MCF 10A (cell line): Measurements from ENCODE around the gene BIRC2. TPM values are rescaled to one million over a fixed set of nuclear protein-coding genes. Genes with fewer than 3 reads are reported as not detected.

Experiments
- BruUV-seq: library from RNA; stranded (reverse); fragments of 400-500 nt; replicated peaks from 2 replicates; lab custom pipeline; 2021; lab: Mats Ljungman, UMichigan
- CTCF ChIA-PET: fragments of 300-600 bp; sonication (Branson Sonifier 250); formaldehyde crosslinking; extraction: SDS; loops from one replicate; lab custom pipeline; 2021; ENCODE audit warnings: antibody characterized with exemption, inconsistent platforms; lab: Yijun Ruan, JAX
- POLR2A ChIA-PET: fragments of 300-600, 350-650 bp; sonication (Branson Sonifier 250); formaldehyde crosslinking; extraction: SDS; loops from one replicate; lab custom pipeline; 2020; ENCODE audit warnings: antibody characterized with exemption, inconsistent platforms; lab: Yijun Ruan, JAX
- DNase-seq: peaks from one replicate; pipeline ENCODE4 v3.0.0-alpha.2; 2018; ENCODE audit not compliant: unreplicated experiment
- H3K27ac Mint-ChIP-seq: one replicate; pipeline ENCODE4 v1.8.0; 2022; ENCODE audit warnings: mild to moderate bottlenecking, low read depth, mixed read lengths; ENCODE audit not compliant: unreplicated experiment
- H3K27me3 Mint-ChIP-seq: one replicate; pipeline ENCODE4 v1.8.0; 2022; ENCODE audit warnings: mixed read lengths; ENCODE audit not compliant: insufficient read depth, unreplicated experiment
- H3K36me3 Mint-ChIP-seq: one replicate; pipeline ENCODE4 v1.8.0; 2022; ENCODE audit warnings: mild to moderate bottlenecking, moderate library complexity, mixed read lengths; ENCODE audit not compliant: insufficient read depth, unreplicated experiment
- H3K4me1 Mint-ChIP-seq: one replicate; pipeline ENCODE4 v1.8.0; 2022; ENCODE audit warnings: mixed read lengths; ENCODE audit not compliant: insufficient read depth, unreplicated experiment
- H3K4me3 Mint-ChIP-seq: one replicate; pipeline ENCODE4 v1.8.0; 2022; ENCODE audit warnings: mild to moderate bottlenecking, moderate library complexity, mixed read lengths; ENCODE audit not compliant: unreplicated experiment
- H3K9me3 Mint-ChIP-seq: one replicate; pipeline ENCODE4 v1.8.0; 2022; ENCODE audit warnings: mixed read lengths; ENCODE audit not compliant: unreplicated experiment
- CTCF ChIP-seq: fragments of 200-600 bp; IDR thresholded peaks from one replicate; pipeline ENCODE4 v1.8.0; 2022; ENCODE audit warnings: antibody characterized with exemption, mild to moderate bottlenecking; ENCODE audit not compliant: unreplicated experiment
- intact Hi-C: fragments of 100-400 bp; cut with micrococcal nuclease; formaldehyde crosslinking; loops from 2 replicates; pipeline ENCODE4 v1.14.1; 2022
- total RNA-seq: library from RNA; stranded (reverse); gene quantifications from 2 replicates; pipeline ENCODE4 v1.2.3, GENCODE V29; 2022

The BIRC2 gene
- total RNA-seq, 1 experiment from 2014 or later = 50.0 TPM

GRCh38 chr11:102383839-102384238 is 36.8 kb downstream of the BIRC2 start:
- H3K9me3 Mint-ChIP-seq = no peaks in the 10 kb centered on the region
- POLR2A ChIA-PET = no interaction called here
- H3K27ac Mint-ChIP-seq = peak overlapping the region; percentile 26
- H3K4me3 Mint-ChIP-seq = no peak overlapping the region
- H3K4me1 Mint-ChIP-seq = no peaks in the 10 kb centered on the region
- no TSS peak for BruUV-seq
- CTCF ChIA-PET = interaction anchor here (0.7 to 1.3 kb wide), 3 partner anchors 17 to 230 kb away, joined by 3 to 5 read pairs (median 3); no protein-coding TSS in a partner anchor
- H3K27me3 Mint-ChIP-seq = no peaks in the 10 kb centered on the region
- intact Hi-C loops = no loop called here
- no peak for DNase-seq
- no peak for TF ChIP-seq CTCF
- peaks cover 78% of the 10 kb centered on the region for H3K36me3 Mint-ChIP-seq

- ChIA-PET CTCF (interaction anchor here (0.7 to 1.3 kb wide), 5 partner anchors 9 to 229 kb away, joined by 3 to 5 read pairs (median 3); no protein-coding TSS in a partner anchor), POLR2A (interaction anchor here (0.7 to 1.2 kb wide), 2 partner anchors 22 to 36 kb away, joined by 3 read pairs; no protein-coding TSS in a partner anchor)
- Mint-ChIP-seq H3K27ac (no peak overlapping the region), H3K36me3 (peaks cover 80% of the 10 kb centered on the region), H3K27me3 (no peaks in the 10 kb centered on the region), H3K9me3 (no peaks in the 10 kb centered on the region), H3K4me3 (no peak overlapping the region), H3K4me1 (no peaks in the 10 kb centered on the region)
- no peak for DNase-seq
- intact Hi-C loops = no loop called here
- no peak for TF ChIP-seq CTCF
- BruUV-seq = no TSS peak
Observed at GRCh38 chr11:102384419-102385079, 37.5 kb downstream of the BIRC2 start.

GRCh38 chr11:102385085-102386007 is 38.3 kb downstream of the BIRC2 start:
- BruUV-seq = no TSS peak
- DNase-seq = no peak
- intact Hi-C loops = no loop called here
- POLR2A ChIA-PET = interaction anchor here (0.7 to 1.2 kb wide), 2 partner anchors 22 to 37 kb away, joined by 3 read pairs; no protein-coding TSS in a partner anchor
- Mint-ChIP-seq H3K27me3 (no peaks in the 10 kb centered on the region), H3K9me3 (no peaks in the 10 kb centered on the region), H3K36me3 (peaks cover 82% of the 10 kb centered on the region), H3K4me1 (peaks cover under 1% of the 10 kb centered on the region), H3K4me3 (no peak overlapping the region), H3K27ac (no peak overlapping the region)
- CTCF ChIA-PET = interaction anchor here (0.6 to 1.3 kb wide), 4 partner anchors 8 to 229 kb away, joined by 3 to 5 read pairs (median 3); no protein-coding TSS in a partner anchor
- TF ChIP-seq CTCF = no peak
